Ovary (tissue), 3 donors: ENCODE data around the gene SNX24.

ENCODE experiments used
- CTCF ChIP-seq, 3 donors: fragments of 450-650 bp in 2 of 3; fragments of 200-600 bp in 1 of 3; IDR thresholded peaks; one replicate each; pipeline versions ENCODE4 v1.5.1 to v1.8.0; 2016 to 2022; ENCODE audit warnings: antibody characterized with exemption in 3 of 3, mild to moderate bottlenecking in 1 of 3
- POLR2A ChIP-seq: fragments of 450-650 bp; IDR thresholded peaks from one replicate; pipeline ENCODE4 v1.6.1; 2017; ENCODE audit warnings: antibody characterized with exemption, mild to moderate bottlenecking, moderate library complexity
- donor health status: DM: no; HTN: no; CAD: no.

- TF ChIP-seq CTCF (IDR thresholded peaks at IDR 0.05) = no peak
- no peak for TF ChIP-seq POLR2A
These were observed 119.7 kb downstream of the SNX24 start for GRCh38 chr5:122965111-122965510.
